Sigmoid colon (tissue), 3 donors: ENCODE data around the gene HNRNPUL1.

Experiments
- POLR2A ChIP-seq, 2 donors: fragments of 450-650 bp; IDR thresholded peaks; one replicate each; pipeline ENCODE4 v1.6.1; 2016; ENCODE audit warnings: antibody characterized with exemption in 2 of 2, mild to moderate bottlenecking in 2 of 2, moderate library complexity in 2 of 2
- TF ChIP-seq, protein P1 (sequence below), 4 experiments: fragments of 450-650 bp in 3 of 4; fragments of 200-600 bp in 1 of 4; IDR thresholded peaks; one replicate each; pipeline ENCODE4 v1.5.1; 2016 to 2019; ENCODE audit warnings: antibody characterized with exemption in 4 of 4, mild to moderate bottlenecking in 3 of 4, moderate library complexity in 2 of 4

DNA sequence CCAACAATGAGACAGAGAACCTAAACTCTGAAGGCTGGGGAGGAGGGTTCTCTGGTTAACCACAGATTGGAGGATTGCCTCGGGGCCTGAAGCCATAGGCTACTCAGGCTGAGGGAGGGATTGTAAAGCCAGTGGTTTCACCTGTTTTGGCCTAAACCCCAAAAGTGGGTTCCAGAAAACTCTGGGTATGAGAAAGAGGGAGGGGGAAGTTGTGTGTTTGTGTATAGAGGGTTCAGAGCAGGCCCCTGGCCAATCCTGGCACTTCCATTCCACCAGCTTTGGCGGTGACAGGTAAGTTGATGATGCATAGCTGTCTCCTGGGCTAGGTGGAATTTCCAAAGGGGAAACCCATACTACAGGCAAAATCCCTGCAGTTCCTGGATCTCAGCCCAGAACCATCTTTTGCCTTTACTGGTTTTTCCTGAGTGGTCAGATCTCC lies 32.3 kb downstream of the HNRNPUL1 start:
- TF ChIP-seq, protein P1, sequence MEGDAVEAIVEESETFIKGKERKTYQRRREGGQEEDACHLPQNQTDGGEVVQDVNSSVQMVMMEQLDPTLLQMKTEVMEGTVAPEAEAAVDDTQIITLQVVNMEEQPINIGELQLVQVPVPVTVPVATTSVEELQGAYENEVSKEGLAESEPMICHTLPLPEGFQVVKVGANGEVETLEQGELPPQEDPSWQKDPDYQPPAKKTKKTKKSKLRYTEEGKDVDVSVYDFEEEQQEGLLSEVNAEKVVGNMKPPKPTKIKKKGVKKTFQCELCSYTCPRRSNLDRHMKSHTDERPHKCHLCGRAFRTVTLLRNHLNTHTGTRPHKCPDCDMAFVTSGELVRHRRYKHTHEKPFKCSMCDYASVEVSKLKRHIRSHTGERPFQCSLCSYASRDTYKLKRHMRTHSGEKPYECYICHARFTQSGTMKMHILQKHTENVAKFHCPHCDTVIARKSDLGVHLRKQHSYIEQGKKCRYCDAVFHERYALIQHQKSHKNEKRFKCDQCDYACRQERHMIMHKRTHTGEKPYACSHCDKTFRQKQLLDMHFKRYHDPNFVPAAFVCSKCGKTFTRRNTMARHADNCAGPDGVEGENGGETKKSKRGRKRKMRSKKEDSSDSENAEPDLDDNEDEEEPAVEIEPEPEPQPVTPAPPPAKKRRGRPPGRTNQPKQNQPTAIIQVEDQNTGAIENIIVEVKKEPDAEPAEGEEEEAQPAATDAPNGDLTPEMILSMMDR (IDR thresholded peaks at IDR 0.05): no peak
- no peak for TF ChIP-seq POLR2A (IDR thresholded peaks at IDR 0.05)
